Thyroid gland (tissue), 4 donors: Measurements from ENCODE around the gene HTR4.

Experiments used
- POLR2A ChIP-seq, 2 donors: fragments of 450-650 bp; IDR thresholded peaks; one replicate each; pipeline ENCODE4 v1.6.1; 2017; ENCODE audit warnings: antibody characterized with exemption in 2 of 2, mild to moderate bottlenecking in 2 of 2, moderate library complexity in 1 of 2
- TF ChIP-seq, protein P1 (sequence below), 6 experiments: fragments of 200-600 bp in 3 of 6; fragments of 450-650 bp in 3 of 6; sonication (generic) in 3 of 6; IDR thresholded peaks; one replicate each; pipeline ENCODE4 v1.5.1; 2016 to 2019; ENCODE audit warnings: antibody characterized with exemption in 6 of 6, mild to moderate bottlenecking in 2 of 6, inconsistent platforms in 1 of 6, moderate library complexity in 1 of 6

DNA sequence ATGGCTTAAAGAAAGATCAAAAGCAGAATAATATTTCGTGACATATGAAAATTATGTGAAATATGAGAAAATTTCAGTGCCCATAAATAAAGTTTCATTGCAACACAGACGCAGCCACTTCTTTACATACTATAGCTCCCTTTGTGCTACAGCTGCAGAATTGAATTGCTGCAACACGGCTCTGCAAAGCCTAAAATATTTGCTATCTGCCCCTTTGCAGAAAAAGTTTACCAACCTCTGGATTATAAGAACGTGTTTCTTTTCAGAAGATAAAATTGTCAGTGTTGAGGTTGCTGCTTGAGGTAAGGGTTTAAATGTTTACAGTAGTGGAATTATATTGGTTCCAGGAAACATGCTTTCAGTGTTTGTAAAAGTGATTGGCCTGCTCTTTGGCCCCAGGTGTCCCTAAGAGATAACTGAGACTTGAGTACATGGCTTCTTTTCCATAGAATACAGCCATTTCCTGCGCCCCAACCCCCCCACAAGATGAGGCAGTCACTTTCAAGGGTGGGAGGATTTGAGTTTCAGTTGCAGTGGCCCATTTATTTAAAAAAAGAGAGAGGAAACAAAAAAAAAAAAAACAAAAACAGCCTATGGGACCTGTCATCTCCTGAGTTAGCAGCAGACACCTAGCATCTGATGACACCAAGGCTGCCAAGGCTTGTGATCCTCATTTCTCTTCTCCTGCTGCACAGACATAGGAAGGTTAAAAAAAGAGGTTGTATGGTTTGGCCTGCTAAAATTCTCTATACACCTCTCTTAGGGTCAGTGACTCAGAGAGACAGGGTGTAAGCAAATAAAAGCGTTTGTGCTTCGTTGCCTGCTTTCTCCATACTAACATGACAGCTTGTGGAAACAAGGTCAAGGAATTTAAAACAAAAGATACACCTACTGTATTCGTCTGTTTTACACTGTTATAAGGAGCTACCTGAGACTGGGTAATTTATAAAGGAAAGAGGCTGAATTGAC is 28.0 kb upstream of the HTR4 start:
- TF ChIP-seq, protein P1, sequence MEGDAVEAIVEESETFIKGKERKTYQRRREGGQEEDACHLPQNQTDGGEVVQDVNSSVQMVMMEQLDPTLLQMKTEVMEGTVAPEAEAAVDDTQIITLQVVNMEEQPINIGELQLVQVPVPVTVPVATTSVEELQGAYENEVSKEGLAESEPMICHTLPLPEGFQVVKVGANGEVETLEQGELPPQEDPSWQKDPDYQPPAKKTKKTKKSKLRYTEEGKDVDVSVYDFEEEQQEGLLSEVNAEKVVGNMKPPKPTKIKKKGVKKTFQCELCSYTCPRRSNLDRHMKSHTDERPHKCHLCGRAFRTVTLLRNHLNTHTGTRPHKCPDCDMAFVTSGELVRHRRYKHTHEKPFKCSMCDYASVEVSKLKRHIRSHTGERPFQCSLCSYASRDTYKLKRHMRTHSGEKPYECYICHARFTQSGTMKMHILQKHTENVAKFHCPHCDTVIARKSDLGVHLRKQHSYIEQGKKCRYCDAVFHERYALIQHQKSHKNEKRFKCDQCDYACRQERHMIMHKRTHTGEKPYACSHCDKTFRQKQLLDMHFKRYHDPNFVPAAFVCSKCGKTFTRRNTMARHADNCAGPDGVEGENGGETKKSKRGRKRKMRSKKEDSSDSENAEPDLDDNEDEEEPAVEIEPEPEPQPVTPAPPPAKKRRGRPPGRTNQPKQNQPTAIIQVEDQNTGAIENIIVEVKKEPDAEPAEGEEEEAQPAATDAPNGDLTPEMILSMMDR (IDR thresholded peaks at IDR 0.05): no peak
- no peak for TF ChIP-seq POLR2A (IDR thresholded peaks at IDR 0.05)
